ENCODE results near the gene AP2B1.

AP2B1 gene

DNA sequence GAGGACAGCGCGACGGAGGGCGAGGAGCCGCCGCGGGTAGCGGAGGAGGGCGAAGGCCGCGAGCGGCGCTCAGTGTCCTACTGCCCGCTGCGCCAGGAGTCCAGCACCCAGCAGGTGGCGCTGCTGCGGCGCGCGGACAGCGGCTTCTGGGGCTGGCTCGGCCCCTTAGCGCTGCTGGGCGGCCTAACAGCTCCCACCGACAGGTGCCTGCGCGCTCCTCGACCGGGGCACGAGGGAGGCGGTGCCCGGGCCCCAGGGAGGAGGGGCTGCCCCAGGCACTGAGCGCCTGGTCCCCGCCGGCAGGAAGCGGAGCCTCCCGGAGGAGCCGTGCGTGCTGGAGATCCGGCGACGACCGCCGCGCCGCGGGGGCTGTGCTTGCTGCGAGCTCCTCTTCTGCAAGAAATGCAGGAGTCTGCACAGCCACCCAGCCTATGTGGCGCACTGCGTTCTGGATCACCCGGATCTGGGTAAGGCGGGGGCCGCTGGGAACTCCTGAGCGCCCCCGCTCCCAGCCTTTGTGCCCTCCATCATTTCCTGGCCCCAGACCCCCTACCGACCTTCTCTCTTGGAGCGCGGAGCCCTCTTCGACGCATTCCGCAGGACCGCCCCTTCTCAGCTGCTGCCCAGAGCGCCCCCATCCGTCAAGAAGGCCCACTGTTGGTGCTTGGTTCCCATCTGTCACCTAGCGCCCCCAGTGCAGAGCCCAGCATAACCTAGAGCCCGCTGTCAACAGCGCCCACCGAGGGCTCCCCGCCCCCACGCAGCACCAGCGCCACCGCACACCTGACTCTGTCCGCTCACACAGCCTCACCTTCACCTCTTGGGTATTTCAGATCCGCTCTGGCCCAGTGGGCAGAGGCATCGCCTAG, 177.2 kb downstream of the AP2B1 start (continued):
- 0 out of 2 replicates have a peak, but pooled peaks have one; percentile 17 for TF ChIP-seq ZBTB11 (tag by site-specific recombination; conservative IDR thresholded peaks at IDR 0.05; ENCODE audit: low read depth)
- TF ChIP-seq ZNF776 (tag by site-specific recombination; IDR thresholded peaks at IDR 0.05; ENCODE audit: borderline replicate concordance): no peak
- no peak for TF ChIP-seq ZNF549 (tag by site-specific recombination; IDR thresholded peaks at IDR 0.05)
- TF ChIP-seq, protein P1, sequence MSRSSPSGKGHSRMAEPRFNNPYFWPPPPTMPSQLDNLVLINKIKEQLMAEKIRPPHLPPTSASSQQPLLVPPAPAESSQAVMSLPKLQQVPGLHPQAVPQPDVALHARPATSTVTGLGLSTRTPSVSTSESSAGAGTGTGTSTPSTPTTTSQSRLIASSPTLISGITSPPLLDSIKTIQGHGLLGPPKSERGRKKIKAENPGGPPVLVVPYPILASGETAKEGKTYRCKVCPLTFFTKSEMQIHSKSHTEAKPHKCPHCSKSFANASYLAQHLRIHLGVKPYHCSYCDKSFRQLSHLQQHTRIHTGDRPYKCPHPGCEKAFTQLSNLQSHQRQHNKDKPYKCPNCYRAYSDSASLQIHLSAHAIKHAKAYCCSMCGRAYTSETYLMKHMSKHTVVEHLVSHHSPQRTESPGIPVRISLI (tag by site-specific recombination; IDR thresholded peaks at IDR 0.05): no peak
- 0 out of 2 replicates have a peak, but pooled peaks have one; percentile 12 for TF ChIP-seq ZNF366 (tag by site-specific recombination; conservative IDR thresholded peaks at IDR 0.05)
- TF ChIP-seq BCL11B (tag by site-specific recombination; IDR thresholded peaks at IDR 0.05; ENCODE audit: low read depth): peak; percentile 82
- TF ChIP-seq ZNF621 (tag by site-specific recombination; IDR thresholded peaks at IDR 0.05): no peak
- TF ChIP-seq ZNF830 (tag by site-specific recombination; IDR thresholded peaks at IDR 0.05; ENCODE audit: low read depth): no peak
- TF ChIP-seq ZNF626 (tag by site-specific recombination; IDR thresholded peaks at IDR 0.05): no peak
- no peak for TF ChIP-seq TCF7L2 (IDR thresholded peaks at IDR 0.05; ENCODE audit: borderline replicate concordance, low read depth, low read length)
- peak; percentile 99 for TF ChIP-seq ZBTB48 (tag by site-specific recombination; IDR thresholded peaks at IDR 0.05)
- no peak for TF ChIP-seq ZNF791 (tag by site-specific recombination; IDR thresholded peaks at IDR 0.05)
- TF ChIP-seq ZNF280D (tag by site-specific recombination; IDR thresholded peaks at IDR 0.05): no peak
- no peak for TF ChIP-seq ZNF544 (tag by site-specific recombination; IDR thresholded peaks at IDR 0.05)
- TF ChIP-seq HOXC10 (CRISPR knock-in tag; IDR thresholded peaks at IDR 0.05): 0 out of 2 replicates have a peak, but pooled peaks have one; percentile 62
- peak; percentile 45 for TF ChIP-seq ZNF423 (tag by site-specific recombination; IDR thresholded peaks at IDR 0.05)
- TF ChIP-seq, protein P2, sequence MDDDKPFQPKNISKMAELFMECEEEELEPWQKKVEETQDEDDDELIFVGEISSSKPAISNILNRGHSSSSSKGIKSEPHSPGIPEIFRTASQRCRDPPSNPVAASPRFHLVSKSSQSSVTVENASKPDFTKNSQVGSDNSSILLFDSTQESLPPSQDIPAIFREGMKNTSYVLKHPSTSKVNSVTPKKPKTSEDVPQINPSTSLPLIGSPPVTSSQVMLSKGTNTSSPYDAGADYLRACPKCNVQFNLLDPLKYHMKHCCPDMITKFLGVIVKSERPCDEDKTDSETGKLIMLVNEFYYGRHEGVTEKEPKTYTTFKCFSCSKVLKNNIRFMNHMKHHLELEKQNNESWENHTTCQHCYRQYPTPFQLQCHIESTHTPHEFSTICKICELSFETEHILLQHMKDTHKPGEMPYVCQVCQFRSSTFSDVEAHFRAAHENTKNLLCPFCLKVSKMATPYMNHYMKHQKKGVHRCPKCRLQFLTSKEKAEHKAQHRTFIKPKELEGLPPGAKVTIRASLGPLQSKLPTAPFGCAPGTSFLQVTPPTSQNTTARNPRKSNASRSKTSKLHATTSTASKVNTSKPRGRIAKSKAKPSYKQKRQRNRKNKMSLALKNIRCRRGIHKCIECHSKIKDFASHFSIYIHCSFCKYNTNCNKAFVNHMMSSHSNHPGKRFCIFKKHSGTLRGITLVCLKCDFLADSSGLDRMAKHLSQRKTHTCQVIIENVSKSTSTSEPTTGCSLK (tag by site-specific recombination; IDR thresholded peaks at IDR 0.05): no peak
- no peak for TF ChIP-seq HOXD13 (CRISPR knock-in tag; IDR thresholded peaks at IDR 0.05; ENCODE audit: borderline replicate concordance)
- TF ChIP-seq ZNF473 (tag by site-specific recombination; IDR thresholded peaks at IDR 0.05): no peak
- peak; percentile 95 for TF ChIP-seq ZIC2 (tag by site-specific recombination; IDR thresholded peaks at IDR 0.05)
- no peak for TF ChIP-seq ZSCAN16 (tag by site-specific recombination; IDR thresholded peaks at IDR 0.05)
- TF ChIP-seq HIC1 (tag by site-specific recombination; IDR thresholded peaks at IDR 0.05): peak; percentile 61
- TF ChIP-seq ZNF692 (tag by site-specific recombination; IDR thresholded peaks at IDR 0.05): peak; percentile 72; the same call in 1 of the 2 replicates
- TF ChIP-seq ZNF624 (tag by site-specific recombination; IDR thresholded peaks at IDR 0.05): no peak
- TF ChIP-seq ZNF112 (tag by site-specific recombination; IDR thresholded peaks at IDR 0.05): no peak
- TF ChIP-seq ZNF433 (tag by site-specific recombination; IDR thresholded peaks at IDR 0.05; ENCODE audit: low read depth): no peak
